HepG2 (cell line): ENCODE data around the gene L2HGDH. TPM values are rescaled to one million over a fixed set of nuclear protein-coding genes. Genes with fewer than 3 reads are reported as not detected.

Experiments
- ATAC-seq: fragments of 200-7000 bp; cut with Tn5 transposase; 3 replicates; pipeline ENCODE4 v1.9.1; 2020; ENCODE audit warnings: mild to moderate bottlenecking, moderate library complexity
- BruUV-seq: library from RNA; stranded (reverse); fragments of 400-500 nt; replicated peaks from 2 replicates; lab custom pipeline; 2021; lab: Mats Ljungman, UMichigan
- CTCF ChIA-PET: fragments of 300-600 bp; formaldehyde crosslinking; extraction: SDS; loops from one replicate; lab custom pipeline; 2021; ENCODE audit warnings: low total read pairs, inconsistent platforms, low intra/inter-chr PET ratio; lab: Yijun Ruan, JAX
- POLR2A ChIA-PET: fragments of 350-600 bp; sonication (Branson Sonifier 250); formaldehyde crosslinking; loops from one replicate; lab custom pipeline; 2020; ENCODE audit warnings: antibody characterized with exemption, inconsistent platforms; lab: Yijun Ruan, JAX
- DNase-seq: peaks from one replicate; pipeline ENCODE4 v3.0.0-alpha.2; 2015; ENCODE audit warnings: low spot score
- FAIRE-seq: peaks from 3 replicates; lab custom pipeline; 2011; peaks lifted over from hg19 to GRCh38; lab: Jason Lieb, UNC
- H2AFZ ChIP-seq: one replicate; pipeline ENCODE4 v1.6.1; 2011; ENCODE audit warnings: low read length, inconsistent platforms
- H3K27ac ChIP-seq: fragments of 300-600 bp; 3 replicates; pipeline ENCODE4 v1.8.0; 2011; ENCODE audit warnings: mixed run types, mild to moderate bottlenecking, mixed read lengths, low read length, inconsistent platforms; ENCODE audit not compliant: insufficient read depth; ENCODE audit errors: extremely low read length
- H3K27me3 ChIP-seq, 2 experiments: fragments of 200-600 bp in 1 of 2; 2 replicates in 1 of 2; 3 replicates in 1 of 2; pipeline versions ENCODE4 v1.6.0 to v1.8.0; 2011; ENCODE audit warnings: low read length in 2 of 2, mild to moderate bottlenecking in 2 of 2, moderate library complexity in 2 of 2, inconsistent platforms in 1 of 2; ENCODE audit not compliant: insufficient read depth in 2 of 2, control insufficient read depth in 1 of 2
- H3K36me3 ChIP-seq, 2 experiments: fragments of 200-600 bp in 1 of 2; replicated peaks in 1 of 2; 2 replicates in 1 of 2; 3 replicates in 1 of 2; pipeline versions ENCODE4 v1.5.1 to v1.8.0; 2011; ENCODE audit warnings: low read length in 2 of 2, inconsistent platforms in 1 of 2; ENCODE audit not compliant: insufficient read depth in 2 of 2, control insufficient read depth in 1 of 2
- H3K4me1 ChIP-seq: 2 replicates; pipeline ENCODE4 v1.5.1; 2012; ENCODE audit warnings: low read length, inconsistent platforms; ENCODE audit not compliant: insufficient read depth
- H3K4me2 ChIP-seq: 2 replicates; pipeline ENCODE4 v1.6.0; 2011; ENCODE audit warnings: low read depth, low read length, inconsistent platforms
- H3K4me3 ChIP-seq, 3 experiments: fragments of 200-600 bp in 1 of 3; sonication (generic), shearing (Covaris generic) in 1 of 3; replicated peaks in 1 of 3; 2 replicates each; pipeline ENCODE4 v1.5.1; 2011 to 2016; ENCODE audit warnings: low read length in 3 of 3, inconsistent platforms in 2 of 3, low read depth in 2 of 3, mild to moderate bottlenecking in 2 of 3, control low read depth in 1 of 3, mixed read lengths in 1 of 3; ENCODE audit not compliant: insufficient read depth in 1 of 3
- H3K79me2 ChIP-seq: one replicate; pipeline ENCODE4 v1.6.1; 2011; ENCODE audit warnings: low read length, inconsistent platforms; ENCODE audit not compliant: insufficient read depth
- H3K9ac ChIP-seq: 2 replicates; pipeline ENCODE4 v1.6.0; 2011; ENCODE audit warnings: mild to moderate bottlenecking, low read depth, low read length, inconsistent platforms; ENCODE audit not compliant: insufficient read depth
- H3K9me3 ChIP-seq: 2 replicates; pipeline ENCODE4 v1.5.1; 2012; ENCODE audit warnings: mild to moderate bottlenecking, low read length
- H4K20me1 ChIP-seq: 2 replicates; pipeline ENCODE4 v1.6.0; 2011; ENCODE audit warnings: inconsistent platforms, mild to moderate bottlenecking, low read length, moderate library complexity; ENCODE audit not compliant: insufficient read depth
- FOXP1 ChIP-seq, 2 experiments: fragments of 450-650 bp in 1 of 2; IDR thresholded peaks; 2 replicates each; pipeline ENCODE4 v1.6.1; 2017 to 2018; ENCODE audit warnings: antibody characterized with exemption in 1 of 2
- GABPA ChIP-seq, 2 experiments: IDR thresholded peaks; 2 replicates each; pipeline ENCODE4 v1.6.1; 2011 to 2016; ENCODE audit warnings: low read depth in 2 of 2, low read length in 1 of 2, missing biosample characterization in 1 of 2, missing genetic modification characterization in 1 of 2
- ISL2 ChIP-seq: sonication (generic); formaldehyde crosslinking; IDR thresholded peaks from 2 replicates; pipeline ENCODE4 v1.5.0; 2020; ENCODE audit warnings: missing genetic modification reagents
- JUNB ChIP-seq: sonication (generic); formaldehyde crosslinking; IDR thresholded peaks from 2 replicates; pipeline ENCODE4 v1.8.0; 2022; ENCODE audit warnings: missing genetic modification reagents, mild to moderate bottlenecking, borderline replicate concordance
- MTERF4 ChIP-seq: sonication (generic); formaldehyde crosslinking; IDR thresholded peaks from 2 replicates; pipeline ENCODE4 v1.8.0; 2023; ENCODE audit warnings: mild to moderate bottlenecking, missing genetic modification reagents
- TRIM22 ChIP-seq: fragments of 450-650 bp; IDR thresholded peaks from 2 replicates; pipeline ENCODE4 v1.6.1; 2017
- ZNF510 ChIP-seq: sonication (generic); formaldehyde crosslinking; IDR thresholded peaks from 2 replicates; pipeline ENCODE4 v1.4.0; 2020; ENCODE audit warnings: low read depth, mild to moderate bottlenecking, missing genetic modification reagents
- ZNF556 ChIP-seq: sonication (generic); formaldehyde crosslinking; IDR thresholded peaks from 2 replicates; pipeline ENCODE4 v1.4.0; 2020; ENCODE audit warnings: mild to moderate bottlenecking, missing genetic modification reagents, borderline replicate concordance
- ZSCAN31 ChIP-seq: sonication (generic); formaldehyde crosslinking; IDR thresholded peaks from 2 replicates; pipeline ENCODE4 v1.5.0; 2020; ENCODE audit warnings: low read depth, mild to moderate bottlenecking, missing genetic modification reagents
- WGBS: methylation state at CpG from one replicate; pipeline ENCODE4 v1.1.6; 2017; ENCODE audit warnings: low lambda C conversion rate; 5-methylcytosine and 5-hydroxymethylcytosine counted together
- in situ Hi-C: cut with HindIII; loops from 2 replicates; pipeline ENCODE4 v1.10.0; 2017; ENCODE audit warnings: low pct_unique_long_range_greater_than_20kb; ENCODE audit not compliant: extremely low pct_ligation_motif_present
- intact Hi-C: fragments of 100-400 bp; cut with micrococcal nuclease; formaldehyde crosslinking; loops from one replicate; pipeline ENCODE4 v1.10.0; 2022; ENCODE audit not compliant: unreplicated experiment
- polyA plus RNA-seq, 8 experiments: library from polyadenylated mRNA; depleted of rRNA in 3 of 8; stranded (reverse) in 7 of 8; unstranded in 1 of 8; fragments of >200 nt; fragmentation: Illumina TruSeq in 4 of 8; extraction: Trizol in 4 of 8; gene quantifications; 2 replicates each; pipeline versions ENCODE4 v1.2.1 to v1.2.3, GENCODE V29; 2011 to 2016; ENCODE audit warnings: low read depth in 4 of 8, missing spikeins in 1 of 8, mixed read lengths in 1 of 8; ENCODE audit not compliant: insufficient read depth in 1 of 8
- total RNA-seq, 5 experiments: library from RNA; depleted of rRNA; stranded (reverse); fragments of >200 nt; fragmentation: Illumina TruSeq; extraction: Trizol; gene quantifications; 2 replicates each; pipeline ENCODE4 v1.2.3, GENCODE V29; 2016; ENCODE audit warnings: low read depth in 1 of 5
- TF ChIP-seq, protein P1 (sequence below): sonication (generic); formaldehyde crosslinking; IDR thresholded peaks from 2 replicates; pipeline ENCODE4 v1.9.0; 2021; ENCODE audit warnings: missing genetic modification reagents, borderline replicate concordance
- TF ChIP-seq, protein P2 (sequence below): sonication (generic); formaldehyde crosslinking; IDR thresholded peaks from 2 replicates; pipeline ENCODE4 v1.9.0; 2021; ENCODE audit warnings: missing genetic modification reagents, mild to moderate bottlenecking, borderline replicate concordance
- TF ChIP-seq, protein P3 (sequence below): sonication (generic); formaldehyde crosslinking; IDR thresholded peaks from 2 replicates; pipeline ENCODE4 v1.8.0; 2022; ENCODE audit warnings: mild to moderate bottlenecking, missing genetic modification reagents, moderate library complexity

The L2HGDH gene
- total and polyA plus RNA-seq, 2 of the 13 experiments (the other 11 are each of a cell fraction or from before 2014, with no cell fraction given) = 3.3 to 5.0 TPM

DNA sequence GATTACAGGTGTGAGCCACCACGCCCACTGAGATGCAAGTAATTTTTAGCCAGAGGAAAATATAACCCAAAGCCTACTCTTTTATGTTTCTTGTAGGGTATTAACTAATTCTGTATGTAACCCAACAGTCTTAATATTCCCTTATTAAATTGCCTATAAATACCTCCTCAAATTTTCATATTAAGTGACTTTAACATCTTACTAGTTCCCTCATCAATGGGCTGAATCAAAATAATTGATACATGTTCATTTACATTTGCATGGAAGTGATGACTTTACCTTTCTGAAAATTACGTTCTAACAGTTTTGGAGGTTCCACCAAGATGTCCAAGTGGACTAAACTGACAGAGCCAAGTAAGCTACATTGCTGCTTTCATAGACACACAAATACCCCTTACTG lies 83.7 kb downstream of the L2HGDH start:
- Histone ChIP-seq H3K27ac (no peak overlapping the region), H2AFZ (no peak overlapping the region), H3K27me3 (no peaks in the 10 kb centered on the region), H3K9ac (no peak overlapping the region), H3K4me1 (peaks cover 47% of the 10 kb centered on the region), H3K36me3 (no peaks in the 10 kb centered on the region), H3K79me2 (peaks cover 60% of the 10 kb centered on the region), H3K4me3 (no peak overlapping the region), H4K20me1 (no peaks in the 10 kb centered on the region), H3K4me2 (no peak overlapping the region), H3K9me3 (no peaks in the 10 kb centered on the region)
- intact Hi-C loops (loop anchor here (10.0 kb wide), 1 partner anchor 364 kb away; no protein-coding TSS in a partner anchor), in situ Hi-C loops (loop anchor here (25.0 kb wide), 1 partner anchor 366 kb away; the partner anchor contains the start of gene NEMF)
- DNase-seq = no peak
- TF ChIP-seq ZNF556 (CRISPR knock-in tag) (no peak), JUNB (CRISPR knock-in tag) (no peak), ZNF510 (CRISPR knock-in tag) (peak; percentile 28; the same call in 1 of the 2 replicates)
- CTCF ChIA-PET = no interaction called here
- ATAC-seq = no peak
- POLR2A ChIA-PET = interaction anchor here (1.5 kb wide), 1 partner anchor 84 kb away, joined by 4 read pairs; the partner anchor contains the start of gene DMAC2L
- WGBS = 100% methylated on average over 2 of the region's 2 CpGs
- no TSS peak for BruUV-seq
- FAIRE-seq = no peak

- WGBS = 97% methylated on average over 5 of the region's 5 CpGs
- no peak for ATAC-seq
- Histone ChIP-seq H3K36me3 (no peaks in the 10 kb centered on the region), H3K79me2 (peaks cover 72% of the 10 kb centered on the region), H3K9me3 (no peaks in the 10 kb centered on the region), H3K4me3 (no peak overlapping the region), H3K9ac (no peak overlapping the region), H2AFZ (no peak overlapping the region), H3K4me1 (peaks cover 49% of the 10 kb centered on the region), H3K27me3 (no peaks in the 10 kb centered on the region), H3K4me2 (no peak overlapping the region), H3K27ac (no peak overlapping the region), H4K20me1 (no peaks in the 10 kb centered on the region)
- no TSS peak for BruUV-seq
- CTCF ChIA-PET = no interaction called here
- no peak for FAIRE-seq
- POLR2A ChIA-PET = no interaction called here
- no peak for DNase-seq
- in situ Hi-C loops (loop anchor here (25.0 kb wide), 1 partner anchor 364 kb away; the partner anchor contains the start of gene NEMF), intact Hi-C loops (loop anchor here (10.0 kb wide), 1 partner anchor 361 kb away; no protein-coding TSS in a partner anchor)
- TF ChIP-seq, protein P1, sequence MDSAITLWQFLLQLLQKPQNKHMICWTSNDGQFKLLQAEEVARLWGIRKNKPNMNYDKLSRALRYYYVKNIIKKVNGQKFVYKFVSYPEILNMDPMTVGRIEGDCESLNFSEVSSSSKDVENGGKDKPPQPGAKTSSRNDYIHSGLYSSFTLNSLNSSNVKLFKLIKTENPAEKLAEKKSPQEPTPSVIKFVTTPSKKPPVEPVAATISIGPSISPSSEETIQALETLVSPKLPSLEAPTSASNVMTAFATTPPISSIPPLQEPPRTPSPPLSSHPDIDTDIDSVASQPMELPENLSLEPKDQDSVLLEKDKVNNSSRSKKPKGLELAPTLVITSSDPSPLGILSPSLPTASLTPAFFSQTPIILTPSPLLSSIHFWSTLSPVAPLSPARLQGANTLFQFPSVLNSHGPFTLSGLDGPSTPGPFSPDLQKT (CRISPR knock-in tag) = no peak
- TF ChIP-seq GABPA (IDR thresholded peaks at IDR 0.05; ENCODE audit: low read depth, low read length) (no peak), GABPA (CRISPR knock-in tag; IDR thresholded peaks at IDR 0.05; ENCODE audit: low read depth) (no peak), ISL2 (CRISPR knock-in tag) (no peak), TRIM22 (no peak), FOXP1 (IDR thresholded peaks at IDR 0.05) (no peak), FOXP1 (CRISPR knock-in tag; IDR thresholded peaks at IDR 0.05) (no peak), ZSCAN31 (CRISPR knock-in tag) (no peak), MTERF4 (no peak)
- TF ChIP-seq, protein P2, sequence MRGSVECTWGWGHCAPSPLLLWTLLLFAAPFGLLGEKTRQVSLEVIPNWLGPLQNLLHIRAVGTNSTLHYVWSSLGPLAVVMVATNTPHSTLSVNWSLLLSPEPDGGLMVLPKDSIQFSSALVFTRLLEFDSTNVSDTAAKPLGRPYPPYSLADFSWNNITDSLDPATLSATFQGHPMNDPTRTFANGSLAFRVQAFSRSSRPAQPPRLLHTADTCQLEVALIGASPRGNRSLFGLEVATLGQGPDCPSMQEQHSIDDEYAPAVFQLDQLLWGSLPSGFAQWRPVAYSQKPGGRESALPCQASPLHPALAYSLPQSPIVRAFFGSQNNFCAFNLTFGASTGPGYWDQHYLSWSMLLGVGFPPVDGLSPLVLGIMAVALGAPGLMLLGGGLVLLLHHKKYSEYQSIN (CRISPR knock-in tag) = no peak
- TF ChIP-seq, protein P3, sequence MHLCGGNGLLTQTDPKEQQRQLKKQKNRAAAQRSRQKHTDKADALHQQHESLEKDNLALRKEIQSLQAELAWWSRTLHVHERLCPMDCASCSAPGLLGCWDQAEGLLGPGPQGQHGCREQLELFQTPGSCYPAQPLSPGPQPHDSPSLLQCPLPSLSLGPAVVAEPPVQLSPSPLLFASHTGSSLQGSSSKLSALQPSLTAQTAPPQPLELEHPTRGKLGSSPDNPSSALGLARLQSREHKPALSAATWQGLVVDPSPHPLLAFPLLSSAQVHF (CRISPR knock-in tag) = no peak
These were observed 86.1 kb downstream of the L2HGDH start for GRCh38 chr14:50225974-50226297.
